Activated T-cell treated with anti-CD3 and anti-CD28 coated beads for 4 hours (primary cell): ENCODE measurements around the gene CAMTA1.
"Not testable (repeated sequence)": the region's sequence is repeated elsewhere in the genome, so short reads cannot be mapped to it uniquely, and the experiment has no call there.

Experiments used
- DNase-seq: peaks from one replicate; pipeline ENCODE4 v3.0.0-alpha.2; 2020

The CAMTA1 gene

DNA sequence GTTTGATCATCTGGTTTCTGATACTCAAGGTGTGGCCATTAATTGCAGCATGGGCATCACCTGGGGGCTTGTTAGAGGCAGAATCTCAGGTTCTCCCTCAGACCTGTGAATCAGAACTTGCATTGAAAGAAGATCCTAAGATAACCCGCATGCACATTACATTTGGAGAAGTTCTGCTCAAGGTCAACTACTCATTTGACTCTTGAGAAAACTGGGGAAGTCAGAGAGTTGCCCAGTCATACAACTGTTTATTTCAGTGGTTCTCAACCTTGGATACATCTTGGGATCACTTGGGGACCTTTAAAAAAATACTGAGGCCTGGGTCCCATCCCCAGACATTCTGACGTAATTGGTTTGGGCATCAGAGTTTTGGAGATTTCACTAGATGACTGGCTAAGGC, 30.5 kb downstream of the CAMTA1 start:
- DNase-seq: no peak

DNA sequence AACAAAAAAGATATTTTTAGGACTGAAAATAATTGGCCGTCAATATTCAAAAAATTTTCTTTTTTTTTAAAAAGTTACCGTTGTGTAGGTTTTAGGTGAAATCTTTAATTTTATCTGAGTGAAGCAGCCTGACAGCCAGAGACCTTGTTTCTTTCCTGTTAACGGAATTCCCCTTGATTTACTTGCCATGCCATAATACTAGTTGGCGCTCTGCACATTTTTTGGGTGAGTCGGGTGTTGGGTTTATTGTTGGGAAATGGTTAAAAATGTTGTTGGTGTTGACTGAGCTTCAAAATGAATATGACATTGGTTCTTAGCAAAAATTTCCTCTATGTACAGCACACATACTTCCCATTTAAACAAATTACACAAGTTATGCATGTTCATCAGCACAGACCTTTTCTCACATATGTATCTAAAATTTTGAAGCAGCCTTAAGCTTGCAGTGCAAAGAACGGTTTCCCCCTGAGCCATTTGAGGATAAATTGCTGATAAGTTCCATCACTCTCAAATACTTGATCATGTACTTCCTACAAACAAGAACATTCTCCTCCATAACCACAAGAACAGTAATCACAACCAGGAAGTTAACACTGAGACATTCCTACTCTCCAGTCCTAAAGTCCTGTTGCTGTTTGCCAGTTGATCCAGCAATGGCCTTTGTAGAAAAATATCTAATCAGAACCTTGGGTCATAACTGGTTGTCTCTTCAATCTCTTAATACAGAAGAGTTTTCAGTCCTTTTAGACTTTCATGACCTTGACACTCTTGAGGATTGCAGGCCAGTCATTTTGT, 34.2 kb downstream of the CAMTA1 start:
- DNase-seq: no peak

DNA sequence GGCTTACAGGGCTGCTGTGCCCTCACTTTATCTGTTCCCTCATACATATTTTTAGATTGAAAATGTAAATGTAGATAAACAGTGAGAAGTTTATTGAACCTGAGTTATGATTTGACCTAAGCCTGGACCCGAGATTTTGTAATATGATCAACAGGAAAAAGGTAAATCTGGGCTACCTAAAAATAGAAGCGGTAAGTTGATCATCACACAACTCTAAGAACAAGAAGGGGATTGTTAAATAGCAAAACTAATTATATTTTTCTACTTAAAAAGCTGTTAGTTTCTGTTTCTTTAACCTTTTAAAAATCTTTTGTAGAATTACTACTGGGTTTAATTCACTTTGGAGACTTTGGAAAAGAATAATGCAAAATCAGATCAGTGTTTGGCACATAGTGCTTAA, 35.6 kb downstream of the CAMTA1 start:
- DNase-seq: no peak

DNA sequence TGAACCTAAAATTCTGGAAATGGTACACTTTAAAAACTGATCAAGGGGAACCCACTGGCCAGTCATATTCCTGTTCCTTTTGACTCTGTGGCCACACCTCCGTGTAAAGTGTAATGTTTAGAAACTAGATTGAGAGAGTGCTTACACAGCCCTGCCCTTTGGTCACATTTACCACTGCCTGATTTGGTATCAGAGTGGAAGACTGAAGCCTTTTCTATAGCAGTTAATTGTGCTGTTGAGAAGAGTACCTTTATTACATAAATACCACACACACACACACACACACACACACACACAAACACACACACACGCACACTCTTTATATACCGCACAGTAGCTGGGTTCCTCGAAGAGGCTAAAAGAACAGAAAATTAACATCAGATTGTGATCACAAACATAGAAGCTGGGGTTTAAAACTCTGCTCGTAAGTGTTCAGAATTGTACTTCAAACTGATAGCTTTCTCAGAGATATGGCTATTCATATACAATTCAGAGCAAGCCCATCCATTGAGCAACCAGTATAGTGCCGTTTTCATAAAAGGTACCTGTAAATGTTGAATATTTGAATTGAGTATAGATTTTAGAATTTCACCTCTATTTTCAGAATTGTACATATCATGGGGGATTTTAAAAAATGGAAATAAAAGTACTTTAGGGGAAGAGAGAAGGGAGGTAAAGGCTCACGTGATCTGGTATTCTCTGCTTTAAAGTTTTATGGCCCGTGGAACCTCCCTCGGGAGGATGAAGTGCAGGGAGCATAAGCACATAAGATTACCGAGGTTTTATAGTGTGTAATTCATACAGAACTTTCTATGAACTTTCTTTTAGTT, 37.5 kb downstream of the CAMTA1 start:
- DNase-seq: no peak

DNA sequence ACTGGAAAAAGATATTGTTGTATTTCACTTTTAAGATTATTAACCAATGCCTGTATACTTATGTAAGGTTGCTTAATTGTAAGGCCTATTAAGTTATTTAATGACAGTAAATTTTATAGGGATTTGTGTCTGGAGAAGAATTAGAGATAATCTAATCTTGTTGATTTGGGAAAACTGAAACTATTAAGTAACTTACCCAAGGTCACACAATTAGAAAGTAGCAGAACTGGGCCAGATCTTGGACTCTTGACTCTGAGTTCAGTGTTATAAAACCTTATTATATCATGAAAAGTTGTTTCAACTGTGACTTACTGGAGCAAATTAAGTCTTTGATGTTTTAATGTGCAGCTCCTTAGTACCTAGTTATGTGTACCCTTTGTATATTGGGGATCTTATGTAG, 38.5 kb downstream of the CAMTA1 start:
- DNase-seq: no peak

DNA sequence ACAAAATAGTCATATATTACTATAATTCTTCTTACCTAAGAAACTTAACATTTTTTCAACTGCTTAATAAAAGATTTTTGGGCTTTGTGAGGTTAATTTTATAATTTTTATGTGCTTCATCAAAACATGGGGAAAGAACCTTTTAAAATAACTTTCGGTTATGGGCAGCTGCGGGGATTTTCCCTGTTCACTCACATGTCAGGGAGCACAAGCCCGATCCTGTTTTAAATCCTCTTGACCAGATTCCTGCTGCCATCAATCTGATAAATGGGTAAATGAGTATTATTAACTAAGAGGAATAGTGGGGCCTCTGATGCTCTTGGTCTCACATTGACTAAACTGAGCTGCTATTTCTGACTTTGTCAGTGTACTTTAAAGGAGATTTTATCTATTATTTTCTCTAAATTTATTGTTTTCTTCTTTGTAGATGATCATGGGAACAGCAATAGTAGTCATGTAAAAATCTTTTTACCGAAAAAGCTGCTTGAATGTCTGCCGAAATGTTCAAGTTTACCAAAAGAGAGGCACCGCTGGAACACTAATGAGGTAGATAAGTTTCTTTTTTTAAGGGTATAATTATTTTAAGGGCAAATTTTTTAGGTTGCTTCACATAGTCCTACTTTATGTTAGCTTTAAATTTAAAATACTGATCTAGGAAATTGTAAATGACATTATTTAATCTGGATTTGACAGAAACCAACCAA, 39.6 kb downstream of the CAMTA1 start:
- DNase-seq: no peak

DNA sequence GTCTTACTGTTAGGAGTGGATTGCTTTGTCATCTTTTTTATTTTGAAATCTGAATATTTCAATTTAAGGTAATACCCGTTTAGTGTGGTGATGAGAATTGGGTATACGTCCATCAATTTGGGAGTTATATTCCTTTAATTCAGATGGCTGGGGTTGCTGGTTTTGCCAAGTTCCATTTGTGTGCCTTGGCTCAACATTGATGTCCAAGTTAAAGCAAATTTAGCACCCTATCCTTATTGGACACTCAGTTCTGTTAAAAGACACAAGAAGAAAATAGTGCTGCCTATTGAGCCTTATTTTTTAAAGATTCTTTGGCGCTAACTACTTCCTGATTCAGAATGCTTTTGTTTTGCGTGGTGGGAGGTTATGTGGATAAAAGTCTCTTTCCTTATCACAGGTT, 40.6 kb downstream of the CAMTA1 start:
- DNase-seq: no peak

DNA sequence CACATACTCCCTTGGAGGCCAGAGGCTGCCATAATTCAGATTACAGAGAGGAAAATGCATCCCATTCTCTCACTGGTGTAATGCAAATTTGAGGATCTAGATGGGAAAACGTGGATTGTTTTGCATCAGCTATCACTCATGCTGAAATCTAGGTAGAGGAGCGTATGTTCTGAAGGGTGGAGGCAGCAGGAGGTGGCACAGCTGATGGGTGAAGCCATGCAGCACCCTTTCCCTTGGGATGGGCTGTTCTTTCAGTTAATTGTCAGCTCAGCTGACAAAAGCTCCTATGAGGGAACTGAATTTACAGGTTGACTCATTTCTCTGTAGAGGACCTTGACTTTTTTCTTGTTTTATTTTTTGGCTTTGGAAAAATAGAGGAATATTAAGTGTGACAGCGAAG, 41.8 kb downstream of the CAMTA1 start:
- DNase-seq: no peak

DNA sequence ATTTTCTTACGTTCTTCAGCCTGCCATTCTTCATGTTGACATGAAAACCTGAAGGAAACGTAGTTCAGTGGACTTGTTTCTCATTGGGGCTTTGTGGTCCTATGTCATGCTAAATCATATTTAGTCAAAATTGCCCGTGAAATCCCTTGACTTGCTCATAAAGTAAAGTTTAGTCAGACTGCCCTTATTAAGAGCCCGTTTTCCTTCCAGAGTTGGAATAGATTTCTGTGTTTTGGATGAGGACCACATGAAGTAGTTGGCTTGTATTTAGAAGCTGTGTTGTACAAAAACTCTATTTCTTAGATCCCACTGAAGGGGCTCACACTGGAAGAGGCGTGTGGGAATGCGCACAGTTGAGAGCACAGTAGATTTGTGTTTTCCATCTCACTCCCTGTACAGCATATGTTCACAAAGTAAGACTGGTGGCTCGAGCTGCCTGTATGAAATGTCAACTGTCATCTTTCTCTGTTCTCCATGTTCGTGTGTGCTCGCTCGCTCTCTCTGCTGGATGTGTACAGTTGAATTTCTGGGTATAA, 42.4 kb downstream of the CAMTA1 start:
- no peak for DNase-seq

DNA sequence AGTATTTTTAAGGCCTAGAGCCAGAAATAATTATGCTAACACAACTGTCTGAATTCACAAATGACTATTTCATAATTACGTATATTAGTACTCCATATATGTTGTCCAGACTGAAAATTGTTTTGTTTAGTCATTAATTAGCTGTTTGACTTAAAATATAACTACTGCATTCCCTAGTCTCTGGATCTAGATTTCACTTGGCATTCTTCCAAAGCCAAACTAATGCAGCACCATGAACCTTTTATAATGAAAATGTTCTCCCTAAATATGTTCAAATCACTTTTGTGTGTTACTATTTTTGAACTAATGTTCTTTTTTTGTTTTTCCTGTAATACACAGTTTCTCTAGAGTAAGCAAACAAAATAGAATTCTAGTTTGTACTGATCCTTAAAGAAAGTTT, 46.1 kb downstream of the CAMTA1 start:
- DNase-seq: no peak

DNA sequence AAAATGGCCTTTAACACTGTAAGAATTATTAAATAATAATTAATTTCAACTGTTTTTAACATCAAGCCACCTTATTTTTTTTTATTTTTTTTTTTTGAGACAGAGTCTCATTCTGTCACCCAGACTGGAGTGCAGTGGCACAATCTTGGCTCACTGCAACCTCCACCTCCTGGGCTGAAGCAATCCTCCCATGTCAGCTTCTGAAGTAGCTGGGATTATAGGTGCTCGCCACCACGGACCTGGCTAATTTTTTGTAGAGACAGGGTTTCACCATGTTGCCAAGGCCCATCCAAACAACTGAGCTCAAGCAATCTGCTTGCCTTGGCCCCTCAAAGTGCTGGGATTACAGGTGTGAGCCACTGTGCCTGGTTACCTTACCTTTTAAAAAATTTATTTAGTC, 46.8 kb downstream of the CAMTA1 start:
- not testable (repeated sequence) for DNase-seq

DNA sequence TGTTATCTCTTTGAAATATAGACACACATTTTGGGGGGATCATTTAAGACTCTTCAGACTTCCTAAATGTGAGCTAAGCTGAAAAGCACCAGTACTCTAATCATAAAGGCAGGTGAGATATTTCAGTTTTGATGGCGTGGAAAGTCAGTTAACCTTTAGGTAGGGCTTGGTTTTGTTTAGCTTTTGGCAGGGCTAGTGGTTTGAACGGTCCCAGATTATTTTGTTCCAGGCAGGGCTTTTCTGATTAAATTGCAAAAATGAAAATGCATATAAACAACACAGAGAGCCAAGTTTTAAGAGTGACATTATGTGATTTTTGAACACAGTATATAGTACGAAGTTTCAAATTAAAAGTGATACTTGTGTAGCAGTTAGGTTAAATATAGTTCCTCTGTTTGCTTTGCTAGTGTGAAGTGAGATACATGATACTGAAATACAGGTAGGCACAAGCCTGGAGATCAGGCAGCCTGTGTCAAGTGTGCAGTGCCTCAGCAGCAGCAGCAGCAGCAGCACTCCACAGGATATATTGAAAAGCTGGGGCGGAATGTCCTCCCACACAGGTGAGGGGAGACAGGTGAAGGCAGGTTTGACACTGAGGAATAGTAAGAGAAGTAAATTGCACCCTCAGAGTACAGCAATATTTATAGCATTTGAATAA, 47.4 kb downstream of the CAMTA1 start:
- no peak for DNase-seq

DNA sequence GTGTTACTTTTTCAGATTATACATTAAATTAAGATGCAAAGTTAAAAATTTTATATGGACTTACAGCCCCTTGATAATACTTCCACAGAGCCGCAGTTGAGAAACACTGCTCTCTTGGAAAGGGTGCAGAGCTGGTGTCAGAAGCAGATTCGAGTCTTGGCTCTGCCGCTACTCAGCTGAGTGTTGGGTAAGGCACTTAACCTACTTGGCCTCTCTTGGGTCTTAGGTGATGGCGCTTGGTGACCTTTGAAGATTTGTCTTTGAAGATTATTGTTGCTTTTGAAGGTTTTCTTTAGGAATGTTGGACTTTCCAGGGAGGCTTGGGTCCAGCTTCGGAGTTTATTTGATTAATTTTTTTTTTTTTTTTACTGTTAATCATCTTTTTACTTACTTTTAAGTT, 48.5 kb downstream of the CAMTA1 start:
- no peak for DNase-seq

DNA sequence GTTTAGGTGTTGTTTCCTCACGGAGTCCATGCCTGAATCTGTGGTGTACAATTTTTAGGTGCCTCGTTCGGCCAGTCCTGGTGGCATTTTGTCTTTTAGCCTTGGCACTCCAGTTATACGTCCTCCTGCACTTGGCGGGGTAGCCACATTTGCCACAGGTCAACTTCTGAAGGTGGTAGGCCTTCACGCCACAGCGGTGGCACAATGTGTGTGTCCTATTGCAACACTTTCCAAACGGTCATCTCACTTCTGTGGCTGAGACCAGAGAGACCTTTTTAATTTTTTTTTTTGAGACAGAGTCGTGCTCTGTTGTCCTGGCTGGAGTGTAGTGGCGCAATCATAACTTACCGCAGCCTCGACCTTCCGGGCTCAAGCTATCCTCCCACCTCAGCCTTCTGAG, 49.1 kb downstream of the CAMTA1 start:
- no peak for DNase-seq

DNA sequence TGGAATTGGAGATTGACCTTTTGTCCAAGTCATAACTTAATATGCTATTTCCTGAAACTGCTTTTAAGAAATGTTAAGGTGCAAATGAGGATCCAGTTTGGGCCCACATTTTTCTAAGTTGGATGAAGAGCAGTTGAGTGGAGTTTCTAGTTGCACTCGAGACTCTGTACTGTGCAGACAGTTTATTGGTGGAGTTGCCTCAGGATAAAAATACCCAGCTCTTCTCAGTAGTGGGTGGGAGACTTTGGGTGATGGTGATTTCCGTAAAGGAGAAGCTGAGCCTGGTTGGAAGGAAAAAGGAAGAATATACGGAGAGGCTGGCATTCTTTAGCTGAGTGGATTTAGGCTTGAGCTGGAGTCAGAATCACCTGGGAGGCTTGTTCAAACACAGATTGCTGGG, 49.9 kb downstream of the CAMTA1 start:
- DNase-seq: no peak

DNA sequence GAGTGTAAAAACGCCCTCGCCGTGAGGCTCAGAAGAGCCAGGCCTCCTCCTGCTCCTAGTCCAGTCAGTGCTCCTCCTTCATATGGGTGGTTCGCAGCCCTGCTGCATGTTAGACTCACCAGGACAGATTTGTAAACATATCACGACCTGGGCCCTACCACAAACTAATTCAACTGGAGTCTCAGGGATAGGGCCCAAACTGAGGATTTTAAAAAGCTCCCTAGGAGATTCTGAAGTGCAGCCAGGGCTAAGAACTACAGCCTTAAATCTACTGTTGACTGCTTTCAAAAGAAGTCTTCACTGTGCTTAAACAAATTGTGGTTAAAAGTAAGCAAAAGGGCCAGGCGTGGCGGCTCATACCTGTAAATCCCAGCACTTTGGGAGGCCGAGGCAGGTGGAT, 57.0 kb downstream of the CAMTA1 start:
- no peak for DNase-seq

DNA sequence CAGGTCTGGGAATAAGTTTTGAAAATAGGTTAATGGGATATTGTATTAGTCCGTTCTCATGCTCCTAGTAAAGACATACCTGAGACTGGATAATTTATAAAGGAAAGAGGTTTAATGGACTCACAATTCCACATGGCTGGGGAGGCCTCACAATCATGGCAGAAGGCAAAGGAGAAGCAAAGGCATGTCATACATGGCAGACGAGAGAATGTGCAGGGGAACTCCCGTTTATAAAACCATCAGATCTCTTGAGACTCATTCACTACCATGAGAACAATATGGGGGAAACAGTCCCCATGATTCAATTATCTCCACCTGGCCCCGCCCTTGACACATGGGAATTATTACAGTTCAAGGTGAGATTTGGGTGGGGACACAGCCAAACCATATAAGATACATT, 60.5 kb downstream of the CAMTA1 start:
- DNase-seq: not testable (repeated sequence)

DNA sequence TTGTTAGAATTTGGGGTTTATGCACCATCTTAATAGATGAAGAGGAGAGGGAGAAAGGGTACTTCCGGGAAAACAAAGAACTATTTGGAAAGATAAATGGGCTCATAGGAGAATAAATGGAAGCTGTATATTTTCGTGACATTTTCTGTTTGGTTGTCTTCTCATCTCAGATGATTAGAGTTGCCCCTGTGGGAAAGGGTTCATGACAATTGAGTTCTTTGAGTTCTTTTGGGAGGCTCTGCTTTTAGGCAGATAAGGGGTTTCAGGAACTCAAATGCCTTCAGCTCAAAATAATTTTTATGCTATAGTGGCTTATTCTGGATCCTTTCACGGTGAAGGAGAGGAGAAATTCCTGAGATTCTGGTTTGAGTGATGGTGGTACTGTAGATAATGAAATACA, 63.6 kb downstream of the CAMTA1 start:
- DNase-seq: no peak

DNA sequence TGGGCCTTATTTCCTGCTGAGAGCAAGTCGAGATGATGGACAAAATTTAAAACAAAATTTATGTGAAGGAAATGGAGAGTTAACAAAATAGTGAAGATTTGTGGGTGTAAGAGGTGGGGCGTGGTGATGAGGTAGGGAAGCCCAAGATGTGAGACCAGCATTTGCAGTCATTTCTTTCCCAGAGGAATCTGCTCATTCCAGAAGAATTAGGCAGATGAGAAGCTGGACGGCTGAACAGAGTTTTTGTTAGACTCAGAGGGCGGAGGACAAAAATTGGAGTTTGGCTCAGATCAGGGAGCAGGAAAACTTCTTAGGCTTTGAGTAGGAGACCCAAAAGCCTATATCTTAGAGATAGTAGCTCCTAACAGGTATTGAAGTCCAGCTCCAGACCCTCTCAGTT, 65.3 kb downstream of the CAMTA1 start:
- DNase-seq: no peak

DNA sequence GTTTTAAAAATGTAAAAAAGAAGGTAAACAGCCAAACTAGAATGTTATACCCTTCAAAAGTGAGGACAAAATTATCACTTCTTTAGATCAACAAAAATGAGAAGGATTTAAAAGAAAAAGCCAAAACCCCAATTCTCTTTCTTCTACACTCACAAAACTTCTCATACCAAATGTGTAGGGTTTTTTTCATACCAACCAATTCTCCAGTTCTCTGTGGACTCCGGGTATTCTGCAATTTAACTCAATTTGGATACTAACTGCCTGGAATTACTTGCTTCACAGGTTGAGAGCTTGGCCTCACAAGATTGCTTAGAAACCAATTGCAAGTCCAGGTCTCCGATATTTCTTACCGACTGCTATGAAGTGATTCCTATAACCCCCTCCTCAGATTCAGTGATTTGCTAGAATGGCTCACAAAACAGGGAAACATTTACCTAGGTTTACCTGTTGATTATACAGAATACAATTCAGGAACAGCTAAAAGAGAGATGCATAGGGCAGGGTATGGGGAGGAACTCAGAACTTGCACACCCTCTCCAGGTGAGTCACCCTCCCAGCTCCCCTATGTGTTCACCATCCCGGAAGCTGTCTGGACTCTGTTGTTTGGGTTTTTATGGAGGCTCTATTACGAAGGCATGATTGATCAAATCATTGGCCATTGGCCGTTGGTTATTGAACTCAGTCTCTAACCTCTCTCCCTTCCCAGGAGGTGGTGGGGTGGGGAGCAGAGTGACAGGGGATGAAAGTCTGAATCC, 67.1 kb downstream of the CAMTA1 start:
- no peak for DNase-seq

DNA sequence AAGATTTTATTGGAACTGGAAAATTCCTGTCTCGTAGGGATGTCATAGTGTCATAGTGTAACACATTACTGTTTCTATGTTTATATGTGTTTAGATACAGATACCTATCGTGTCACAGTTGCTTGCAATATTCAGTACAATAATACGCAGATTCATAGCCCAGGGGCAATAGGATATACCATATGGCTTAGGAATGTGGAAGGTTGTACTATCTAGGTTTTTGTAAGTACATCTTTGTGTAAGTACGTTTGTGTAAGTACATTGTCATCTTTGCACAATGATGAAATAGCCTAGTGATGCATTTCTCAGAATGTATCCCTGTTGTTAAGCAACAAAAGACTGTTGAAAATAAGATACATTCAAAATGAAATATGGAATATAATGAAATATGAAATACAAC, 68.9 kb downstream of the CAMTA1 start:
- DNase-seq: no peak

DNA sequence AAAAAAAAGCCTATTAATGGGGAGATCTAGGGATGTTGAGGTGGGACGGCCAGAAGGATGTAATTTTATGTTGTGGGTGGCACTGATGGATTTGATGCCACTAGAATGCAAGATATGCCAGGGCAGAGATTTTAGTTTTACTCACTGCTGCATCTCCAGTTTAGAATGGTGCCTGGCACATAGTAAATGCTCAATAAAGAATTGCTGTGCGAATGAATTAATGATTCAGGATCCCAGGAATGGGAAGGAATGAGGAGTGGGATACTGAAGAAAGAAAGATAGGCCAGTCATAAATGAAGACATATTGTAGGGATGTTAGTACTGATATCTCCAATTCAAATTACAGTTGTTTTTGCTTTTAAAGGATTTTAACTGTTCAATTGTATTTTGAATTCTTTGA, 72.6 kb downstream of the CAMTA1 start:
- no peak for DNase-seq
